GM19397 (cell line): ENCODE results near the gene HAT1.
"Not testable (repeated sequence)": the region's sequence is repeated elsewhere in the genome, so short reads cannot be mapped to it uniquely, and the experiment has no call there.

Experiments used
- ATAC-seq: cut with Tn5 transposase; IDR thresholded peaks from one replicate; pipeline ENCODE4 v1.9.1; 2021; ENCODE audit warnings: mild to moderate bottlenecking, moderate library complexity; ENCODE audit not compliant: unreplicated experiment

The HAT1 gene

GRCh38 chr2:171922230-171923022 is at the start of gene HAT1:
HAT1 (plus strand) TSS chr2:171922461; CDS start chr2:171922501, 40 bp downstream.
- ATAC-seq: peak; percentile 99

GRCh38 chr2:171874517-171874916 is 47.7 kb upstream of the HAT1 start:
- no peak for ATAC-seq

DNA sequence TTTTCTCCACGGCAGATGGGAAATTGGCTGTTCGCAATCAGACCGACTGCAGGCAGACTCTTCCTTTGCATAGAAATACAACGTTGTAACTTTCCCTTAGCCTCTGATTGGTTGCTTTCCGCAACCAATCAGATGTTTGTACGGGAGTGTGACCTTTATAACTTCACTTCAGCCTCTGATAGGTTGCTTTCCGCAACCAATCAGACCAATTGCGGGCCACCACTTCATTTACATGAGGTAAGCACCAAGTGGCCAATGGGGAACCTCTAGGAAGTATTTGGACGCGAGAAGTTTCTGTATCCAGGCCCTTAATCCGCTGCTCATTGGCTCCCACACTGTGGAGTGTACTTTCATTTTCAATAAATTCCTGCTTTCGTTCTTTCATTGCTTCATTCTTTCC is 47.3 kb upstream of the HAT1 start:
- no peak for ATAC-seq

DNA sequence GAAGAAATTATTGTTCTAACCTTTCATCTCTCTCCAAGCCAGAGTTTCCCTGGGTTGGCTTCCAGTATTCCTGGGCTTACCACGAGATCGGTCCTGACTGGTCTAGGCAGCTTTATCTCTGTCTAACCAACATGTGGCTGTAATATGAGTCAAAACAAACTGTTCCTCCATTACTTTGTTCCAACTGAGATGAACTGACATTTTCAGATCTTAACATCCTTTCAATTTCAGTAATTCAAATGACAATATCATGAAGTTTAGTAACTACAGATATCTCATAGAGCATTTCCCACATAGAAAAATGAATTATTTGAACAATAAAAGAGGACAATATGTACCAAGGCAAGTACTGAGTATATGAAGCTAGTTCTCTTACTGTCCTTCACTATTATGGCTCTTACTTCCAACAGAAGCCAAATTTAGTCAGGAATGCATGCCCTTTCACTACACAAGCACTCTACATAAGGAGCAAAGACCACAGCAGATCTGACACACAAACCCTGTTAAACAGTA is 43.7 kb upstream of the HAT1 start:
- ATAC-seq: no peak

GRCh38 chr2:171879865-171880264 is 42.4 kb upstream of the HAT1 start:
- no peak for ATAC-seq

DNA sequence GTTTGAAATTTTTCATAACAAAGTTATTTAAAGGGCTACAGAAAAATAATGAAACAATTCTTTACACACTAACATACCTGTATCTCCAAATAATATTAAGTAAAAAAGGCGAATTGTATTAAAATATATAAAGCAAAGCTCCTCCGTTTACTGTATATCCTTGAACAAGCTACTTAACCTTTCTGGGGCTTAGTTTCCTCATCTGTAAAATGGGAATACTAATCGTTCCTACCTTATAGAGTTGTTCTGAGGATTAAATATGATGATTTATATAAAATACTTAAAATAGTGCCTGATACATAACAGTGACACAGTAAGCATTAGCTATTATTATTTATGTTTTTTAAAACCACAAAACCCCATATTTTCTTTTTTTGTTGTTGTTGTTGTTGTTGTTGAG is 41.5 kb upstream of the HAT1 start:
- ATAC-seq: no peak

GRCh38 chr2:171882089-171882769 is 40.0 kb upstream of the HAT1 start:
- no peak for ATAC-seq

DNA sequence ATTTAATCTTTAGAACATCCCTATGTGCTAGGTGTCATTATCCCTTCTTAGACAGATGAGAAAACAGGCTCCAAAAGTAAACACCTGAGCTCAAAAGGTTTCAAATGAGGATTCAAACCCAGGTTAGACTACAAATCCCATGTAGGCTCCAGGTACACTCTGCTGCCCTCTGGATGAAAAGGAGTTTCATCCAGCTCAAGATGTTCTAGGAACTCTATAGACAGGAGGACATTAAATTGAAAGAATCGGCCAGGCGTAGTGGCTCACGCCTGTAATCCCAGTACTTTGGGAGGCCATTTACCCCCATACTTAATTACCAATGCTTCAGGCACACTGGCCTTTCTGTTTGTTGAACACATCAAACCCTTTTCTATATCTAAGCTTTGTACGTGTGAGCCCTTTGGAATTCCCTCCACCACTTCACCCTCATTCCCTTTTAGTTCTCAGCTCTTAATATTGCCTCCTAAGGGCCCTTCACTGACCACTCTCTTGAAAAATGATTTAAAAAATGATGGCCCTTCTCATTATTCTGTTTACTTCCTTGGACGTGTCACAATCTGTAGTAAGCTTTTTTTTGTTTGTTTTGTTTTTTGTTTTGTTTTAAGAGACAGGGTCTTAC is 38.9 kb upstream of the HAT1 start:
- no peak for ATAC-seq

GRCh38 chr2:171889333-171889732 is 32.9 kb upstream of the HAT1 start:
- ATAC-seq: no peak

DNA sequence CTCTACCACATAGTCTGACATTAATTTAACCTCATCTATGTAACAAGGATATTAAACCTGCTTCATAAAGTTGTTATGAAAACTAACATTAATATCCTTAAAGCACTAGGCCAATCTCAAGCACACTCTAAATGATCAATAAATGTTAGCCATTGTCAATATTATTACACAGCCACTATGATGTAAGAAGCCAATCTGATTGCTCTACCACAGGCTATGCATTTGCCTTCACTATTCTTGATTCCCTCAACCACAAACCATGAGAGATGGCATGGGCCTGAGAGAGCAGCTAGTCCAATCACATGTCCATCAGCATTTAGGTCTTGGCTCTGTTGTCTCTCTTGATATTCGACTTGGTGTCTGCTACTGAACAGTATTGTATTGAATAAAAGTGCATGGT is 32.5 kb upstream of the HAT1 start:
- no peak for ATAC-seq

- no peak for ATAC-seq
Measured at GRCh38 chr2:171893196-171893823, 29.0 kb upstream of the HAT1 start.

GRCh38 chr2:171893824-171894611 is 28.2 kb upstream of the HAT1 start, which contains the start of gene SLC25A12:
SLC25A12 (minus strand) TSS chr2:171894244; CDS start chr2:171894214, 30 bp downstream.
- peak; percentile 97 for ATAC-seq

- ATAC-seq: no peak
Measured at GRCh38 chr2:171894612-171894947, 27.7 kb upstream of the HAT1 start.

- no peak for ATAC-seq
Measured at GRCh38 chr2:171895786-171896185, 26.5 kb upstream of the HAT1 start.

DNA sequence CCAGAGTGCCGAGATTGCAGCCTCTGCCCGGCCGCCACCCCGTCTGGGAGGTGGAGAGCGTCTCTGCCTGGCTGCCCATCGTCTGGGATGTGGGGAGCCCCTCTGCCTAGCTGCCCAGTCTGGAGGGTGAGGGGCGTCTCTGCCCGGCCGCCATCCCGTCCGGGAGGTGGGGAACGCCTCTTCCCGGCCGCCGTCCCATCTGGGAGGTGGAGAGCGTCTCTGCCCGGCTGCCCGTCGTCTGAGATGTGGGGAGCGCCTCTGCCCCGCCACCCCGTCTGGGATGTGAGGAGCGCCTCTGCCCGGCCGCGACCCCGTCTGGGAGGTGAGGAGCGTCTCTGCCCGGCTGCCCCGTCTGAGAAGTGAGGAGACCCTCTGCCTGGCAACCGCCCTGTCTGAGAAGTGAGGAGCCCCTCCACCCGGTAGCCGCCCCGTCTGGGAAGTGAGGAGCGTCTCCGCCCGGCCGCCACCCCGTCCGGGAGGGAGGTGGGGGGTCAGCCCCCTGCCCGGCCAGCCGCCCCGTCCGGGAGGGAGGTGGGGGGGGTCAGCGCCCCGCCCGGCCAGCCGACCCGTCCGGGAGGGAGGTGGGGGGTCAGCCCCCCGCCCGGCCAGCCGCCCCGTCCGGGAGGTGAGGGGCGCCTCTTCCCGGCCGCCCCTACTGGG is 22.5 kb upstream of the HAT1 start:
- ATAC-seq: not testable (repeated sequence)

DNA sequence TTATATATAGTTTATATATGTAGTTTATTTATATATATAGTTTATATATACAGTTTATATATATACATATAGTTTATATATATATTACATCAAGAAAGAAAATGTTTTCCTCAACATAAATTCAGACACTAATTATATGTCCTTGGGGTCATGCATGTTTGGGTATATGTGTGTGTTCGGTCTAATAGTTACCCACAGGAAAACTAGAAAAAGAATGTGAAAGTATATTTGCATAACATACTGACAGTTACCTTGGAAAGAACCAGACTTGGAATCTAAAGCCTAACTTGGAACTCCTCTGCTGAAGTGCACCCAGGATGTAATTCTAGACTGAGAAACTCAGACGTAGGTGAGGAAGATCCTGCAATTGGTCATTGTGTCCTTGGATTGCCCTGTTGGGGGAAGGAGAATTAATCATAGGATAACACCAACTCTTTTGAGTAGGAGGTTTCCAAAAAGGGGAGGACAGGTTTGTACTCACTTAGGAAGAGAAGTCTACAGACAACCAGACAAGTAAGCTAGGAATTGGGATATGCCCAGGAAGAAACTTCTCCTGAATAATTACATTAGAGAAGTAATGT is 19.3 kb upstream of the HAT1 start:
- no peak for ATAC-seq

GRCh38 chr2:171908235-171908634 is 14.0 kb upstream of the HAT1 start:
- ATAC-seq: no peak

- ATAC-seq: no peak
Measured at GRCh38 chr2:171909266-171909665, 13.0 kb upstream of the HAT1 start.

DNA sequence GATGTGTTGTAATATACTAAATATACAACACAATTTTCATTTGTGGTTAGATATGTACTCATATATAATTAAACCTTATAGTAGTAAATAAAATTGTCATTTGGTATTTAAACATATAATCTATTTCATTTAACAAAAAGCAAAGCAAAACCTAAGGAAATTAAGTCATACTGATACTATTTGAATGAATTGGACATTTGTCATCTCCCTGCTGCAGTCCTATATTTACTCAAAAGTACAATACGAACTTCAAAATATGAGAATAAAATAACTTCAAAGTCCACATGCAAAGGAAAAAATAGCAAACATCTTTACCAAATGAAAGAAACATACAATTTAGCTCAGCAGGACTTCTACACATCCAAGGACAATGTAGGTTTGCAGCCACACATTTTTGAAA is 11.8 kb upstream of the HAT1 start:
- ATAC-seq: no peak

DNA sequence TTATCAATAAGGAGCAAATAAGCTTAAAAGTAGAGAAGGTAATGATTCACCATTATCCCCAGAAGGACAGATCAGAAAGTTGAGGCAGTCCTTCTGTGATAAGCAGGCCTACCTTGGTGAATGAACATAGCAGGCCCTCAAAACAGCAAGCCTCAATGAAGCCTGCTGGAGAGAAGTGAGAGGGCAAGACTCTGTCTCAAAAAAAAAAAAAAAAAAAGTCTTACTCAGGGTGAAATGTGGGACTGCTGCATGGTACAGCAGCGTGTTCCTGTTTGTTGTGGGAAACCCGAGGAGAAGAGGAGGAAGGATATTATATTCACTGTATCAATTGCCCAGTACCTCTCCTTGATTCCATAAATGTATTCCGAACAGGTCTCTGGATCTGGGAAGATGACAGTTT is 8.7 kb upstream of the HAT1 start:
- ATAC-seq: no peak
